Natural killer cell (primary cell): ENCODE measurements around the gene SFXN2. TPM values are rescaled to one million over a fixed set of nuclear protein-coding genes. Genes with fewer than 3 reads are reported as not detected.

Experiments used
- ATAC-seq, 3 donors: fragments of 150-1000 bp in 2 of 3; fragments of 200-7000 bp in 1 of 3; cut with Tn5 transposase; 1 replicate in 1 of 3; 2 replicates in 2 of 3; pipeline ENCODE4 v1.10.0; 2021; ENCODE audit warnings: mild to moderate bottlenecking in 2 of 3, moderate library complexity in 2 of 3
- DNase-seq, 2 donors: peaks; one replicate each; pipeline versions ENCODE4 v3.0.0 to v3.0.0-alpha.2; 2013 to 2021; ENCODE audit warnings: mixed read lengths in 1 of 2
- H3K27ac ChIP-seq: one replicate; pipeline ENCODE4 v1.5.1; 2013; ENCODE audit warnings: mild to moderate bottlenecking, low read length
- H3K27me3 ChIP-seq: one replicate; pipeline ENCODE4 v1.6.1; 2013; ENCODE audit warnings: low read length; ENCODE audit not compliant: control insufficient read depth, insufficient read depth
- H3K36me3 ChIP-seq: one replicate; pipeline ENCODE4 v1.6.1; 2013; ENCODE audit warnings: low read length; ENCODE audit not compliant: control insufficient read depth, insufficient read depth
- H3K4me1 ChIP-seq: one replicate; pipeline ENCODE4 v1.6.1; 2013; ENCODE audit warnings: low read length; ENCODE audit not compliant: control insufficient read depth, insufficient read depth
- H3K4me3 ChIP-seq: one replicate; pipeline ENCODE4 v1.5.1; 2013; ENCODE audit warnings: low read length
- H3K9me3 ChIP-seq: one replicate; pipeline ENCODE4 v1.6.1; 2013; ENCODE audit warnings: low read length; ENCODE audit not compliant: control insufficient read depth, insufficient read depth
- H3K27ac Mint-ChIP-seq, 2 donors: one replicate each; pipeline ENCODE4 v1.8.0; 2022; ENCODE audit warnings: mild to moderate bottlenecking in 2 of 2, mixed read lengths in 2 of 2, moderate library complexity in 1 of 2
- H3K27me3 Mint-ChIP-seq, 2 donors: one replicate each; pipeline ENCODE4 v1.8.0; 2022; ENCODE audit warnings: low read depth in 2 of 2, mixed read lengths in 2 of 2
- H3K36me3 Mint-ChIP-seq: one replicate; pipeline ENCODE4 v1.8.0; 2022; ENCODE audit warnings: mixed read lengths
- H3K4me1 Mint-ChIP-seq, 2 donors: one replicate each; pipeline ENCODE4 v1.8.0; 2022; ENCODE audit warnings: mixed read lengths in 2 of 2
- H3K4me3 Mint-ChIP-seq: one replicate; pipeline ENCODE4 v1.8.0; 2022; ENCODE audit warnings: mild to moderate bottlenecking, moderate library complexity, mixed read lengths
- H3K9me3 Mint-ChIP-seq, 2 donors: one replicate each; pipeline ENCODE4 v1.8.0; 2022; ENCODE audit warnings: mixed read lengths in 2 of 2
- WGBS: methylation state at CpG from one replicate; pipeline ENCODE4 v1.1.7; 2013; ENCODE audit warnings: missing lambda C conversion rate; ENCODE audit not compliant: insufficient coverage; 5-methylcytosine and 5-hydroxymethylcytosine counted together
- intact Hi-C: fragments of 100-400 bp; cut with micrococcal nuclease; formaldehyde crosslinking; loops from one replicate; pipeline ENCODE4 v1.14.2; 2022
- total RNA-seq, 4 donors: library from RNA; stranded (reverse); fragments of 120-200 nt in 1 of 4; gene quantifications; one replicate each; pipeline versions ENCODE4 v1.2.3 to v1.2.4, GENCODE V29; 2013 to 2022
- TF ChIP-seq, protein P1 (sequence below): fragments of 200-600 bp; IDR thresholded peaks from one replicate; pipeline ENCODE4 v1.8.0; 2022; ENCODE audit warnings: antibody characterized with exemption

Gene SFXN2
- total RNA-seq, 3 donors from 2014 or later (not counting 1 experiment from before 2014, with no cell fraction given), result 4.8 to 8.0 (median 5.1) TPM

DNA sequence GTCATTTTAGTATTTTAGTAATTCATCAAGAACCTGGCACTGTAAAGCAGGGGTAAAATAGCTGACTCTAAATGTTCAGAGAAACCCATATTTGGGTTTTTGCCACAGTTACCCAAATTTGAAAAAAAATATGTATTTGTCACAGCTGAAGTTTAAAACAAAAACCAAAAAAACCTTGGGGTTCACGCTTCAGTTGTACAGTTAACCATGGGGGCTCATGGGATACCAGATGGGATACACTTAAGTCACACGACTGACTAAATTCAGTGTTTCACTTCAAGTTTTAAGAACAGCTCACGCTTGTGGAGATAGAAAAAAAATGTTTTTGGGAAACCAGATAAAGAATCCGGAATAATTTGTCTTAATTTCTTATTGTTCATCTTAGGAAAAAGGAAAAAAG, 2.3 kb upstream of the SFXN2 start:
- no peaks in the 10 kb centered on the region for H3K9me3 Mint-ChIP-seq
- no peaks in the 10 kb centered on the region for H3K36me3 Mint-ChIP-seq
- H3K27ac Mint-ChIP-seq, result no peak overlapping the region
- peak in 1 of 2 donors; percentile 18 for DNase-seq
- Histone ChIP-seq H3K9me3 (no peaks in the 10 kb centered on the region), H3K27me3 (no peaks in the 10 kb centered on the region), H3K4me1 (peaks cover 15% of the 10 kb centered on the region), H3K4me3 (no peak overlapping the region), H3K36me3 (no peaks in the 10 kb centered on the region), H3K27ac (no peak overlapping the region)
- no peak for ATAC-seq
- 54% methylated on average over 2 of the region's 4 CpGs for WGBS
- peaks cover 17 to 29% of the 10 kb centered on the region in 2 donors for H3K4me1 Mint-ChIP-seq
- H3K27me3 Mint-ChIP-seq, result no peaks in the 10 kb centered on the region
- intact Hi-C loops, result loop anchor here (5.0 kb wide), 2 partner anchors 50 to 210 kb away; partner anchors contain the start of genes ACTR1A and SUFU
- TF ChIP-seq, protein P1, sequence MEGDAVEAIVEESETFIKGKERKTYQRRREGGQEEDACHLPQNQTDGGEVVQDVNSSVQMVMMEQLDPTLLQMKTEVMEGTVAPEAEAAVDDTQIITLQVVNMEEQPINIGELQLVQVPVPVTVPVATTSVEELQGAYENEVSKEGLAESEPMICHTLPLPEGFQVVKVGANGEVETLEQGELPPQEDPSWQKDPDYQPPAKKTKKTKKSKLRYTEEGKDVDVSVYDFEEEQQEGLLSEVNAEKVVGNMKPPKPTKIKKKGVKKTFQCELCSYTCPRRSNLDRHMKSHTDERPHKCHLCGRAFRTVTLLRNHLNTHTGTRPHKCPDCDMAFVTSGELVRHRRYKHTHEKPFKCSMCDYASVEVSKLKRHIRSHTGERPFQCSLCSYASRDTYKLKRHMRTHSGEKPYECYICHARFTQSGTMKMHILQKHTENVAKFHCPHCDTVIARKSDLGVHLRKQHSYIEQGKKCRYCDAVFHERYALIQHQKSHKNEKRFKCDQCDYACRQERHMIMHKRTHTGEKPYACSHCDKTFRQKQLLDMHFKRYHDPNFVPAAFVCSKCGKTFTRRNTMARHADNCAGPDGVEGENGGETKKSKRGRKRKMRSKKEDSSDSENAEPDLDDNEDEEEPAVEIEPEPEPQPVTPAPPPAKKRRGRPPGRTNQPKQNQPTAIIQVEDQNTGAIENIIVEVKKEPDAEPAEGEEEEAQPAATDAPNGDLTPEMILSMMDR, result no peak
- peak overlapping the region; percentile 37 for H3K4me3 Mint-ChIP-seq

GRCh38 chr10:102712843-102713538, 1.4 kb upstream of the SFXN2 start:
- Histone ChIP-seq H3K9me3 (no peaks in the 10 kb centered on the region), H3K4me1 (peaks cover 15% of the 10 kb centered on the region), H3K4me3 (peak overlapping the region; percentile 99), H3K36me3 (peaks cover 4% of the 10 kb centered on the region), H3K27ac (peak overlapping the region; percentile 89), H3K27me3 (no peaks in the 10 kb centered on the region)
- TF ChIP-seq, protein P1, result no peak
- ATAC-seq (no peak), DNase-seq (no peak)
- peaks cover 17 to 34% of the 10 kb centered on the region in 2 donors for H3K4me1 Mint-ChIP-seq
- H3K36me3 Mint-ChIP-seq, result no peaks in the 10 kb centered on the region
- 7% methylated on average over 8 of the region's 8 CpGs for WGBS
- H3K27me3 Mint-ChIP-seq, result no peaks in the 10 kb centered on the region
- no peaks in the 10 kb centered on the region for H3K9me3 Mint-ChIP-seq
- peak overlapping the region; percentile 82 for H3K4me3 Mint-ChIP-seq
- H3K27ac Mint-ChIP-seq, result peak overlapping the region; percentile 79 to 96
- intact Hi-C loops, result loop anchor here (1.0 to 5.0 kb wide), 3 partner anchors 51 to 211 kb away; partner anchors contain the start of genes ACTR1A and SUFU

DNA sequence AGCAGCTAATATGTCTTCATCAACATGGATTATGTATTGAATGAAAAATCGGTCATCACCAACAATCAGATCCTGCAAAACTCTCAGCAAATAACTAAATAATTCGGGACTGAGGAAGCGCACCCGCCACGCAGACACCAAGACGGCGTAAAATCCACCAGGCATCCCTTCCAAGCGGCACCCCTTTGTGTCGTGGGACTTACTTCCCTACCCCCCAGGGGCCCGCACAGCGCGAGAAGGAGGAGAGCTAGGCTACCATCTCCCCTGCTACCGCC, 960 bp upstream of the SFXN2 start:
- DNase-seq, result peak in 1 of 2 donors; percentile 56
- H3K4me3 Mint-ChIP-seq, result peak overlapping the region; percentile 82
- Histone ChIP-seq H3K9me3 (no peaks in the 10 kb centered on the region), H3K27ac (peak overlapping the region; percentile 89), H3K4me1 (peaks cover 15% of the 10 kb centered on the region), H3K36me3 (peaks cover 4% of the 10 kb centered on the region), H3K27me3 (no peaks in the 10 kb centered on the region), H3K4me3 (peak overlapping the region; percentile 99)
- peaks cover 17 to 34% of the 10 kb centered on the region in 2 donors for H3K4me1 Mint-ChIP-seq
- ATAC-seq, result peak; percentile 57 to 73 (median 59)
- no peaks in the 10 kb centered on the region for H3K36me3 Mint-ChIP-seq
- TF ChIP-seq, protein P1, result no peak
- 0% methylated on average over 12 of the region's 13 CpGs for WGBS
- peak overlapping the region; percentile 79 to 96 for H3K27ac Mint-ChIP-seq
- intact Hi-C loops, result loop anchor here (1.0 to 5.0 kb wide), 3 partner anchors 51 to 211 kb away; partner anchors contain the start of genes ACTR1A and SUFU
- H3K9me3 Mint-ChIP-seq, result no peaks in the 10 kb centered on the region
- no peaks in the 10 kb centered on the region for H3K27me3 Mint-ChIP-seq
